RWPE1 (cell line): ENCODE data around the gene TXN.

ENCODE experiments used
- CTCF ChIA-PET: fragments of 350-600 bp; sonication (Branson Sonifier 250); formaldehyde crosslinking; extraction: SDS; loops from one replicate; lab custom pipeline; 2021; lab: Yijun Ruan, JAX
- POLR2A ChIA-PET: fragments of 400-600 bp; formaldehyde crosslinking; extraction: SDS; loops from one replicate; lab custom pipeline; 2020; ENCODE audit warnings: antibody characterized with exemption; ENCODE audit not compliant: low non-redundant PET; lab: Yijun Ruan, JAX
- DNase-seq: peaks from one replicate; pipeline ENCODE4 v3.0.0; 2012; ENCODE audit warnings: low spot score
- H3K27ac ChIP-seq: fragments of 450-650 bp; 2 replicates; pipeline ENCODE4 v1.5.1; 2017
- TF ChIP-seq, protein P1 (sequence below): fragments of 450-650 bp; conservative IDR thresholded peaks from 2 replicates; pipeline ENCODE4 v1.5.1; 2017; ENCODE audit warnings: low read depth, mild to moderate bottlenecking

TXN gene

DNA sequence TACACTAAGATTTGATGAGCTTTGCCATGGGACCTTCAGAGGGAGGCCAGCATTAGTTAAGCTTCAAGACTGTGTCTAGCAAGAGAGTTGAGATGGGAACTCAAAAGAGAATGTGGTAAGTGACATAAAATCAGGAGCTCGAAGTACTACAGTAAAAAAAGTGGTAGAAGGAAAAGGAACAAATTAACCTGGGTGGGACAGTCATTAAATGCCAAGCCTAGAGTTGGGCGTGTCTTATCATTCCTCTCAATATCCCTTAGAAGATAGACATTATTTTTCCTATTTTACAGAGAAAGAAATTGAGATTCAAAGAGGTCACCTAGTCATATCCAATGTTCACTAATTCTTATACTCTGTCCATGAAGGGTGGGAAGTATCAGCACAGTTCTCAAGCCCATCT, 3.3 kb upstream of the TXN start:
- ChIA-PET CTCF (interaction anchor here (1.6 kb wide), 1 partner anchor 42 kb away, joined by 3 read pairs; no protein-coding TSS in a partner anchor), POLR2A (no interaction called here)
- no peak overlapping the region for H3K27ac ChIP-seq
- TF ChIP-seq, protein P1, sequence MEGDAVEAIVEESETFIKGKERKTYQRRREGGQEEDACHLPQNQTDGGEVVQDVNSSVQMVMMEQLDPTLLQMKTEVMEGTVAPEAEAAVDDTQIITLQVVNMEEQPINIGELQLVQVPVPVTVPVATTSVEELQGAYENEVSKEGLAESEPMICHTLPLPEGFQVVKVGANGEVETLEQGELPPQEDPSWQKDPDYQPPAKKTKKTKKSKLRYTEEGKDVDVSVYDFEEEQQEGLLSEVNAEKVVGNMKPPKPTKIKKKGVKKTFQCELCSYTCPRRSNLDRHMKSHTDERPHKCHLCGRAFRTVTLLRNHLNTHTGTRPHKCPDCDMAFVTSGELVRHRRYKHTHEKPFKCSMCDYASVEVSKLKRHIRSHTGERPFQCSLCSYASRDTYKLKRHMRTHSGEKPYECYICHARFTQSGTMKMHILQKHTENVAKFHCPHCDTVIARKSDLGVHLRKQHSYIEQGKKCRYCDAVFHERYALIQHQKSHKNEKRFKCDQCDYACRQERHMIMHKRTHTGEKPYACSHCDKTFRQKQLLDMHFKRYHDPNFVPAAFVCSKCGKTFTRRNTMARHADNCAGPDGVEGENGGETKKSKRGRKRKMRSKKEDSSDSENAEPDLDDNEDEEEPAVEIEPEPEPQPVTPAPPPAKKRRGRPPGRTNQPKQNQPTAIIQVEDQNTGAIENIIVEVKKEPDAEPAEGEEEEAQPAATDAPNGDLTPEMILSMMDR, result no peak
- DNase-seq, result no peak

DNA sequence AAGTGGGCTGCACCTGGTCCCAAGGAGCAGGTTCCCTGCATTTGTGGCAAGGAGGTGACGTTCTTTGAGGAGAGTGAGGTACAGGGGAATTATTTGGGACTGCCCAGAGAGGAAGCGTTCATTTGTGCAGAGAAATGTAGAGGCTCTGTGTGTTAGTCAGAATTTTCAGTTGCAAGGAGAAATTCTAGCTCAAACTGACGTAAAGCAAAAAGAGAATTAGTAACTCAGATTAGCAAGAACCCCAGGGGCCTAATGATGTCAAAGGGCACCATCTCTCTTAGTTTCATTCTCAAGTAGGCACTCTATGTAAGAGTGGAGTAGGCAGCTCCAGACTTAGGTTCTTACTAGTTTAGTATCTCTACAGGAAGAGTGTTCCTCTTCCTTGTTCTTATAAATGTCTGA, 2.4 kb upstream of the TXN start:
- no peak for DNase-seq
- TF ChIP-seq, protein P1, result no peak
- ChIA-PET POLR2A (no interaction called here), CTCF (interaction anchor here (0.6 to 1.8 kb wide), 5 partner anchors 10 to 311 kb away, joined by 3 to 6 read pairs (median 4); no protein-coding TSS in a partner anchor)
- H3K27ac ChIP-seq, result no peak overlapping the region

- ChIA-PET CTCF (interaction anchor here (0.6 to 1.8 kb wide), 3 partner anchors 11 to 143 kb away, joined by 3 to 6 read pairs (median 3); no protein-coding TSS in a partner anchor), POLR2A (interaction anchor here (1.7 kb wide), 1 partner anchor 12 kb away, joined by 7 read pairs; no protein-coding TSS in a partner anchor)
- DNase-seq, result no peak
- H3K27ac ChIP-seq, result peak overlapping the region; percentile 94
- TF ChIP-seq, protein P1, result no peak
Observed at GRCh38 chr9:110257956-110258355, 1.6 kb upstream of the TXN start.

DNA sequence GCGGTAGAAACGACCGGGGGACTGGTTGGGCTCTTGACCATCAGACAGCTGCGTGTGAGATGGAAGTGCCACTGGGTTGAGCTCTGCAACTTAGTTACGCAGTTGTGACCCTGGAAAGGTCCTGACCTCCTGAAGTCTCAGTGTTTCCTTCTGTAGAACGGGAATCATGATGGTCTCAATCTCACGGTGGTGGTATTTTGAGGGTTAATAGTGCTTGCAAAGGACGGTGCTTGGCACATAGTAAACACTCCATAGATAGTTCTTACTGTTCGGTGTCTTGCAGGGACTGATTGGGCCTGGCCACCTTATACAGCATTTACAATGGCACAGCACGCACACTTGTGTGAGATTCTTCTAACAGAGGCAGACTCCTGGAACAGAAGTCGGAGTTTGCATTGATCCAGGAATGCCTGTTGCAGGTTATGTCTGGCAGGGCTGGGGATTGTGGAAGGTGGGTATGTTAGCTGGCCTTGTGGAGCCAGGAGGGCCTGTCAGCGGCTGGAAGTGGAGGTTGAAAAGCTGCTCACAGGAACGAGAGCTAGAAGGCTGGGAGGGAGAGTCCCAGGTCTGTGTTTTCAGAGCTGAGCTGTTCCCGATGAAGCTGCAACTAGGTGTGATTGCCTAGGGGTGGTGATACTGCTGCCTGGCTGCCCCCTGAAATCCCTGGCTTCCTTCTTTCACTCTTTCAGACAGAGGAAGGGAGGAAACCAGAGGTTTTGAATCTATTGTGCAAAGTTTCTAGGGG, 962 bp upstream of the TXN start:
- ChIA-PET POLR2A (interaction anchor here (1.0 to 1.7 kb wide), 3 partner anchors 12 to 26 kb away, joined by 3 to 7 read pairs (median 4); no protein-coding TSS in a partner anchor), CTCF (interaction anchor here (0.6 to 1.8 kb wide), 5 partner anchors 11 to 166 kb away, joined by 3 to 6 read pairs (median 4); no protein-coding TSS in a partner anchor)
- TF ChIP-seq, protein P1, result no peak
- no peak for DNase-seq
- peak overlapping the region; percentile 94 for H3K27ac ChIP-seq

GRCh38 chr9:110255463-110256379, 586 bp downstream of the TXN start:
- POLR2A ChIA-PET, result interaction anchor here (0.6 to 1.7 kb wide), 8 partner anchors 8 to 1228 kb away, joined by 3 to 7 read pairs (median 3); no protein-coding TSS in a partner anchor
- CTCF ChIA-PET, result interaction anchor here (1.0 kb wide), 1 partner anchor 13 kb away, joined by 4 read pairs; no protein-coding TSS in a partner anchor
- TF ChIP-seq, protein P1, result no peak
- H3K27ac ChIP-seq, result peak overlapping the region; percentile 94
- peak; percentile 59 for DNase-seq

- TF ChIP-seq, protein P1, result no peak
- no peak for DNase-seq
- CTCF ChIA-PET, result no interaction called here
- POLR2A ChIA-PET, result no interaction called here
- H3K27ac ChIP-seq, result peak overlapping the region; percentile 94
Observed at GRCh38 chr9:110255034-110255462, 1.3 kb downstream of the TXN start.
